ENCODE results near the gene MRPL55.
"Not testable (repeated sequence)": the region's sequence is repeated elsewhere in the genome, so short reads cannot be mapped to it uniquely, and the experiment has no call there.

MRPL55 gene

GRCh38 chr1:228117335-228117734 is 8.2 kb upstream of the MRPL55 start:
- Mint-ChIP-seq H3K9me3 (ENCODE audit: low read depth) (no peaks in the 10 kb centered on the region), H3K4me3 (no peak overlapping the region), H3K36me3 (peaks cover 3% of the 10 kb centered on the region), H3K4me1 (ENCODE audit: low read depth) (peaks cover 5% of the 10 kb centered on the region), H3K27me3 (no peaks in the 10 kb centered on the region), H3K27ac (no peak overlapping the region)

- Mint-ChIP-seq H3K9me3 (ENCODE audit: low read depth) (no peaks in the 10 kb centered on the region), H3K4me3 (no peak overlapping the region), H3K36me3 (peaks cover 3% of the 10 kb centered on the region), H3K27ac (no peak overlapping the region), H3K4me1 (ENCODE audit: low read depth) (peaks cover 7% of the 10 kb centered on the region), H3K27me3 (no peaks in the 10 kb centered on the region)
Measured at GRCh38 chr1:228114827-228115226, 5.7 kb upstream of the MRPL55 start.

GRCh38 chr1:228112617-228113016 is 3.5 kb upstream of the MRPL55 start:
- no peaks in the 10 kb centered on the region for H3K9me3 Mint-ChIP-seq (ENCODE audit: low read depth)
- no peaks in the 10 kb centered on the region for H3K36me3 Mint-ChIP-seq
- no peak overlapping the region for H3K4me3 Mint-ChIP-seq
- H3K27ac Mint-ChIP-seq = no peak overlapping the region
- peaks cover 21% of the 10 kb centered on the region for H3K4me1 Mint-ChIP-seq (ENCODE audit: low read depth)
- no peaks in the 10 kb centered on the region for H3K27me3 Mint-ChIP-seq

GRCh38 chr1:228112167-228112566 is 3.1 kb upstream of the MRPL55 start:
- peaks cover 21% of the 10 kb centered on the region for H3K4me1 Mint-ChIP-seq (ENCODE audit: low read depth)
- no peaks in the 10 kb centered on the region for H3K36me3 Mint-ChIP-seq
- no peak overlapping the region for H3K4me3 Mint-ChIP-seq
- H3K27me3 Mint-ChIP-seq = no peaks in the 10 kb centered on the region
- no peak overlapping the region for H3K27ac Mint-ChIP-seq
- no peaks in the 10 kb centered on the region for H3K9me3 Mint-ChIP-seq (ENCODE audit: low read depth)

GRCh38 chr1:228111315-228111714 is 2.2 kb upstream of the MRPL55 start:
- H3K9me3 Mint-ChIP-seq (ENCODE audit: low read depth); H3K36me3 Mint-ChIP-seq; H3K4me3 Mint-ChIP-seq; H3K27me3 Mint-ChIP-seq; H3K27ac Mint-ChIP-seq: not testable (repeated sequence)
- peaks cover 24% of the 10 kb centered on the region for H3K4me1 Mint-ChIP-seq (ENCODE audit: low read depth)

GRCh38 chr1:228110556-228110955 is 1.5 kb upstream of the MRPL55 start:
- H3K4me3 Mint-ChIP-seq = peak overlapping the region; percentile 46
- no peaks in the 10 kb centered on the region for H3K9me3 Mint-ChIP-seq (ENCODE audit: low read depth)
- no peaks in the 10 kb centered on the region for H3K27me3 Mint-ChIP-seq
- H3K27ac Mint-ChIP-seq = no peak overlapping the region
- H3K36me3 Mint-ChIP-seq = no peaks in the 10 kb centered on the region
- H3K4me1 Mint-ChIP-seq (ENCODE audit: low read depth) = peaks cover 25% of the 10 kb centered on the region

GRCh38 chr1:228109962-228110488 is 926 bp upstream of the MRPL55 start:
- peaks cover 25% of the 10 kb centered on the region for H3K4me1 Mint-ChIP-seq (ENCODE audit: low read depth)

GRCh38 chr1:228108742-228109072 is 392 bp downstream of the MRPL55 start:
- Mint-ChIP-seq H3K27ac (peak overlapping the region; percentile 87), H3K9me3 (ENCODE audit: low read depth) (no peaks in the 10 kb centered on the region), H3K36me3 (no peaks in the 10 kb centered on the region), H3K27me3 (no peaks in the 10 kb centered on the region), H3K4me1 (ENCODE audit: low read depth) (peaks cover 29% of the 10 kb centered on the region), H3K4me3 (peak overlapping the region; percentile 92)

More at GRCh38 chr1:228109962-228110488, 926 bp upstream of the MRPL55 start:
- Mint-ChIP-seq H3K9me3 (ENCODE audit: low read depth) (no peaks in the 10 kb centered on the region), H3K27ac (peak overlapping the region; percentile 54), H3K4me3 (peak overlapping the region; percentile 92), H3K36me3 (no peaks in the 10 kb centered on the region), H3K27me3 (no peaks in the 10 kb centered on the region)

- no peaks in the 10 kb centered on the region for H3K36me3 Mint-ChIP-seq
- peak overlapping the region; percentile 92 for H3K4me3 Mint-ChIP-seq
- peaks cover 32% of the 10 kb centered on the region for H3K4me1 Mint-ChIP-seq (ENCODE audit: low read depth)
- peak overlapping the region; percentile 87 for H3K27ac Mint-ChIP-seq
- no peaks in the 10 kb centered on the region for H3K27me3 Mint-ChIP-seq
- no peaks in the 10 kb centered on the region for H3K9me3 Mint-ChIP-seq (ENCODE audit: low read depth)
Measured at GRCh38 chr1:228108055-228108690, 926 bp downstream of the MRPL55 start.

- Mint-ChIP-seq H3K27ac (no peak overlapping the region), H3K4me1 (ENCODE audit: low read depth) (peaks cover 33% of the 10 kb centered on the region), H3K4me3 (peak overlapping the region; percentile 92), H3K27me3 (no peaks in the 10 kb centered on the region), H3K9me3 (ENCODE audit: low read depth) (no peaks in the 10 kb centered on the region), H3K36me3 (no peaks in the 10 kb centered on the region)
Measured at GRCh38 chr1:228107636-228108035, 1.5 kb downstream of the MRPL55 start.

GRCh38 chr1:228106800-228107054 is 2.4 kb downstream of the MRPL55 start:
- Mint-ChIP-seq H3K36me3 (no peaks in the 10 kb centered on the region), H3K27ac (no peak overlapping the region), H3K4me1 (ENCODE audit: low read depth) (peaks cover 33% of the 10 kb centered on the region), H3K9me3 (ENCODE audit: low read depth) (no peaks in the 10 kb centered on the region), H3K4me3 (peak overlapping the region; percentile 47), H3K27me3 (no peaks in the 10 kb centered on the region)

GRCh38 chr1:228105996-228106799 is 2.9 kb downstream of the MRPL55 start:
- Mint-ChIP-seq H3K36me3 (no peaks in the 10 kb centered on the region), H3K27ac (no peak overlapping the region), H3K4me1 (ENCODE audit: low read depth) (peaks cover 38% of the 10 kb centered on the region), H3K27me3 (no peaks in the 10 kb centered on the region), H3K9me3 (ENCODE audit: low read depth) (no peaks in the 10 kb centered on the region), H3K4me3 (peak overlapping the region; percentile 47)

GRCh38 chr1:228105270-228105995 is 3.7 kb downstream of the MRPL55 start:
- peaks cover 38% of the 10 kb centered on the region for H3K4me1 Mint-ChIP-seq (ENCODE audit: low read depth)
- H3K36me3 Mint-ChIP-seq = no peaks in the 10 kb centered on the region
- H3K27me3 Mint-ChIP-seq = no peaks in the 10 kb centered on the region
- no peak overlapping the region for H3K27ac Mint-ChIP-seq
- H3K4me3 Mint-ChIP-seq = no peak overlapping the region
- no peaks in the 10 kb centered on the region for H3K9me3 Mint-ChIP-seq (ENCODE audit: low read depth)

- Mint-ChIP-seq H3K4me1 (ENCODE audit: low read depth) (peaks cover 32% of the 10 kb centered on the region), H3K9me3 (ENCODE audit: low read depth) (no peaks in the 10 kb centered on the region), H3K4me3 (peak overlapping the region; percentile 92), H3K27me3 (no peaks in the 10 kb centered on the region), H3K27ac (peak overlapping the region; percentile 76), H3K36me3 (no peaks in the 10 kb centered on the region)
Measured at GRCh38 chr1:228104526-228105269, 4.4 kb downstream of the MRPL55 start.
